HEK293 (cell line): ENCODE measurements around the gene LRP5.

Source experiments
- CTCF ChIA-PET: fragments of 350-600 bp; formaldehyde crosslinking; extraction: SDS; loops from one replicate; lab custom pipeline; 2021; ENCODE audit warnings: antibody characterized with exemption; lab: Yijun Ruan, JAX
- POLR2A ChIA-PET: fragments of 300-600 bp; formaldehyde crosslinking; extraction: SDS; loops from one replicate; lab custom pipeline; 2020; ENCODE audit warnings: antibody characterized with exemption, inconsistent platforms; lab: Yijun Ruan, JAX
- H3K27ac ChIP-seq: fragments of 200-500 bp; sonication (Bioruptor generic); 2 replicates; pipeline ENCODE4 v1.5.1; 2014; ENCODE audit warnings: low read depth, low read length, control low read depth, inconsistent platforms; ENCODE audit errors: extremely low read depth
- H3K36me3 ChIP-seq, 2 experiments: fragments of 200-500 bp in 1 of 2; sonication (Bioruptor generic) in 1 of 2; 1 replicate in 1 of 2; 2 replicates in 1 of 2; pipeline ENCODE4 v1.5.1; 2014 to 2017; ENCODE audit warnings: inconsistent platforms in 2 of 2, low read length in 2 of 2; ENCODE audit not compliant: control insufficient read depth in 2 of 2, insufficient read depth in 1 of 2
- H3K4me1 ChIP-seq: fragments of 200-500 bp; sonication (Bioruptor generic); 2 replicates; pipeline ENCODE4 v1.5.1; 2014; ENCODE audit warnings: mild to moderate bottlenecking, low read length, inconsistent platforms; ENCODE audit not compliant: control insufficient read depth, insufficient read depth
- H3K4me3 ChIP-seq: 2 replicates; pipeline ENCODE4 v1.5.1; 2011; ENCODE audit warnings: low read depth, mild to moderate bottlenecking, control low read depth, low read length, moderate library complexity
- H3K9me3 ChIP-seq: fragments of 200-500 bp; sonication (Bioruptor generic); 2 replicates; pipeline ENCODE4 v1.5.1; 2014; ENCODE audit warnings: low read depth, low read length, inconsistent platforms; ENCODE audit not compliant: control insufficient read depth, insufficient read depth
- HOXA7 ChIP-seq: sonication (generic); formaldehyde crosslinking; IDR thresholded peaks from 2 replicates; pipeline ENCODE4 v1.8.1; 2022; ENCODE audit warnings: missing genetic modification reagents, borderline replicate concordance
- SCRT1 ChIP-seq: fragments of 450-650 bp; formaldehyde crosslinking; IDR thresholded peaks from 2 replicates; pipeline ENCODE4 v1.5.1; 2016; ENCODE audit warnings: missing biosample characterization, missing genetic modification characterization, borderline replicate concordance
- SCRT2 ChIP-seq: fragments of 450-650 bp; formaldehyde crosslinking; IDR thresholded peaks from 2 replicates; pipeline ENCODE4 v1.5.1; 2016; ENCODE audit warnings: missing biosample characterization, missing genetic modification characterization
- TCF7L2 ChIP-seq: IDR thresholded peaks from 2 replicates; pipeline ENCODE4 v1.6.1; 2011; ENCODE audit warnings: low read depth, mild to moderate bottlenecking, inconsistent platforms, low read length, moderate library complexity, borderline replicate concordance
- ZNF133 ChIP-seq: fragments of 450-650 bp; formaldehyde crosslinking; IDR thresholded peaks from 2 replicates; pipeline ENCODE4 v1.5.1; 2016; ENCODE audit warnings: missing biosample characterization, missing genetic modification characterization
- ZNF184 ChIP-seq: fragments of 450-650 bp; IDR thresholded peaks from 2 replicates; pipeline ENCODE4 v1.5.1; 2018; ENCODE audit warnings: missing biosample characterization, mild to moderate bottlenecking, missing genetic modification characterization
- ZNF221 ChIP-seq: fragments of 450-650 bp; formaldehyde crosslinking; IDR thresholded peaks from 2 replicates; pipeline ENCODE4 v1.5.1; 2017; ENCODE audit warnings: missing biosample characterization, missing genetic modification characterization, borderline replicate concordance
- ZNF423 ChIP-seq: fragments of 450-650 bp; formaldehyde crosslinking; IDR thresholded peaks from 2 replicates; pipeline ENCODE4 v1.5.1; 2016; ENCODE audit warnings: missing biosample characterization, missing genetic modification characterization
- ZNF561 ChIP-seq: fragments of 450-650 bp; IDR thresholded peaks from 2 replicates; pipeline ENCODE4 v1.5.1; 2018; ENCODE audit warnings: missing biosample characterization, missing genetic modification characterization, borderline replicate concordance
- ZNF626 ChIP-seq: fragments of 450-650 bp; sonication (Bioruptor Pico); formaldehyde crosslinking; IDR thresholded peaks from 2 replicates; pipeline ENCODE4 v1.5.1; 2018; ENCODE audit warnings: missing biosample characterization, missing genetic modification characterization, inconsistent platforms
- ZNF677 ChIP-seq: fragments of 450-650 bp; IDR thresholded peaks from 2 replicates; pipeline ENCODE4 v1.5.0; 2018; ENCODE audit warnings: missing biosample characterization, mild to moderate bottlenecking, missing genetic modification characterization, moderate library complexity
- TF ChIP-seq, protein P1 (sequence below): fragments of 450-650 bp; formaldehyde crosslinking; IDR thresholded peaks from 2 replicates; pipeline ENCODE4 v1.5.1; 2016; ENCODE audit warnings: missing biosample characterization, missing genetic modification characterization
- TF ChIP-seq, protein P2 (sequence below): fragments of 450-650 bp; formaldehyde crosslinking; IDR thresholded peaks from 2 replicates; pipeline ENCODE4 v1.5.1; 2016; ENCODE audit warnings: missing biosample characterization, missing genetic modification characterization
- TF ChIP-seq, protein P3 (sequence below): fragments of 450-650 bp; formaldehyde crosslinking; IDR thresholded peaks from 2 replicates; pipeline ENCODE4 v1.5.1; 2017; ENCODE audit warnings: missing biosample characterization, missing genetic modification characterization

Gene LRP5

DNA sequence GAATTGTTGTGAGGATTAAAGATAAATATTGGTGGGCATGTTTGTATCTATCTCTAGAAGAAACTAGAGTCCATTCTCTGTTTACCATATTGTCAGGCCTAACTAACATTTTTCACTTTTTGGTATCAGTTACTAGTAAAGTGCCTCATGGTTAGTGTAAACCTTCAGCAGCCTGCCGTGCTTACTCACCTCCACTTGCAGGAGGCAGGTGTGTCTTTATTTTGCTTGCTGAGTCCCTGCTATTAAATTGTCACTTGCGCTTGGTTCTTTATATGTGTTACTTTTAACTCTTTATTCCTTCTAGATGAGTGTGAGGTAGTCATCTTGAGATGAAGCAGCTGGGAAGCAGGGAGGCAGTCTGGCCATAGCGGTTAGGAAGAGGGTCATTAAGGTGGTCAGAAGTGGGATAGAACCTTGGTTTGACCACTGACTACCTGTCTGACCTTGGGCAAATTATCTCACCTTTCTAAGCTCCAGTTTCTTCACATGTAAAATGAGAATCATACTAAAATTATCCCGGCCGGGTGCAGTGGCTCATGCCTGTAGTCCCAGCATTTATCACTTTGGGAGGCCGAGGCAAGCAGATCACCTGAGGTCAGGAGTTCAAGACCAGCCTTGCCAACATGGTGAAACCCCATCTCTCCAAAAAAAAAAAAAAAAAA lies 169.3 kb downstream of the LRP5 start:
- H3K9me3 ChIP-seq, result no peaks in the 10 kb centered on the region
- no peak overlapping the region for H3K27ac ChIP-seq
- POLR2A ChIA-PET, result no interaction called here
- CTCF ChIA-PET, result no interaction called here
- H3K36me3 ChIP-seq, result peaks cover 4 to 10% of the 10 kb centered on the region in 2 experiments; a peak in 2 of 3 replicates
- no peak overlapping the region for H3K4me3 ChIP-seq
- H3K4me1 ChIP-seq, result no peaks in the 10 kb centered on the region
- no peak for TF ChIP-seq ZNF184
- TF ChIP-seq ZNF221 (tag by site-specific recombination), result no peak
- TF ChIP-seq, protein P1, sequence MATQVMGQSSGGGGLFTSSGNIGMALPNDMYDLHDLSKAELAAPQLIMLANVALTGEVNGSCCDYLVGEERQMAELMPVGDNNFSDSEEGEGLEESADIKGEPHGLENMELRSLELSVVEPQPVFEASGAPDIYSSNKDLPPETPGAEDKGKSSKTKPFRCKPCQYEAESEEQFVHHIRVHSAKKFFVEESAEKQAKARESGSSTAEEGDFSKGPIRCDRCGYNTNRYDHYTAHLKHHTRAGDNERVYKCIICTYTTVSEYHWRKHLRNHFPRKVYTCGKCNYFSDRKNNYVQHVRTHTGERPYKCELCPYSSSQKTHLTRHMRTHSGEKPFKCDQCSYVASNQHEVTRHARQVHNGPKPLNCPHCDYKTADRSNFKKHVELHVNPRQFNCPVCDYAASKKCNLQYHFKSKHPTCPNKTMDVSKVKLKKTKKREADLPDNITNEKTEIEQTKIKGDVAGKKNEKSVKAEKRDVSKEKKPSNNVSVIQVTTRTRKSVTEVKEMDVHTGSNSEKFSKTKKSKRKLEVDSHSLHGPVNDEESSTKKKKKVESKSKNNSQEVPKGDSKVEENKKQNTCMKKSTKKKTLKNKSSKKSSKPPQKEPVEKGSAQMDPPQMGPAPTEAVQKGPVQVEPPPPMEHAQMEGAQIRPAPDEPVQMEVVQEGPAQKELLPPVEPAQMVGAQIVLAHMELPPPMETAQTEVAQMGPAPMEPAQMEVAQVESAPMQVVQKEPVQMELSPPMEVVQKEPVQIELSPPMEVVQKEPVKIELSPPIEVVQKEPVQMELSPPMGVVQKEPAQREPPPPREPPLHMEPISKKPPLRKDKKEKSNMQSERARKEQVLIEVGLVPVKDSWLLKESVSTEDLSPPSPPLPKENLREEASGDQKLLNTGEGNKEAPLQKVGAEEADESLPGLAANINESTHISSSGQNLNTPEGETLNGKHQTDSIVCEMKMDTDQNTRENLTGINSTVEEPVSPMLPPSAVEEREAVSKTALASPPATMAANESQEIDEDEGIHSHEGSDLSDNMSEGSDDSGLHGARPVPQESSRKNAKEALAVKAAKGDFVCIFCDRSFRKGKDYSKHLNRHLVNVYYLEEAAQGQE (tag by site-specific recombination), result no peak
- TF ChIP-seq HOXA7, result no peak
- TF ChIP-seq ZNF423 (tag by site-specific recombination), result no peak
- no peak for TF ChIP-seq ZNF133 (tag by site-specific recombination)
- TF ChIP-seq TCF7L2, result no peak
- TF ChIP-seq, all 188 proteins: peak for 0

DNA sequence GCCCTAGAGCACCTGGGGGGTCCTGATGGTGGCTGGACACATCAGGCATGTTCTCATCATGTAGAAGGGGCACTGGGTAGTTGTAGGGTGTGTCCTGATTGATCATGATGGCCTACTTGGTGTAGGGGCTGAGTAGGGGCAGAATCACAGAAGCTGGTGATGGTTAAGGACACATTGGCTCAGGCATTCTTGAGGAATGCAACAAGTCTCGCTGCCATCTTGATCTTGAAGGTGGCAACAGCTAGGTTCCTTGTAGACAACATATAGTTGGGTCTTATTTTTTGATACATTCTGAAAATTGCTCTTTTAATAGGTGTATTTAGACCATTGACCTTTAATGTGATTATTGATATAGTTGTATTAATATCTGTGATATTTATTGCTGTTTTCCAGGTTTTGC lies 176.2 kb downstream of the LRP5 start:
- Histone ChIP-seq H3K27ac (no peak overlapping the region), H3K9me3 (no peaks in the 10 kb centered on the region), H3K4me1 (no peaks in the 10 kb centered on the region), H3K36me3 (peaks cover 0 to 4% of the 10 kb centered on the region in 2 experiments; a peak in 1 of 3 replicates), H3K4me3 (no peak overlapping the region)
- CTCF ChIA-PET, result no interaction called here
- TF ChIP-seq SCRT2 (tag by site-specific recombination) (peak; percentile 78), ZNF677 (tag by site-specific recombination) (no peak), SCRT1 (tag by site-specific recombination) (peak; percentile 66; the same call in 1 of the 2 replicates), ZNF626 (tag by site-specific recombination) (no peak), ZNF561 (tag by site-specific recombination) (no peak)
- TF ChIP-seq, protein P2, sequence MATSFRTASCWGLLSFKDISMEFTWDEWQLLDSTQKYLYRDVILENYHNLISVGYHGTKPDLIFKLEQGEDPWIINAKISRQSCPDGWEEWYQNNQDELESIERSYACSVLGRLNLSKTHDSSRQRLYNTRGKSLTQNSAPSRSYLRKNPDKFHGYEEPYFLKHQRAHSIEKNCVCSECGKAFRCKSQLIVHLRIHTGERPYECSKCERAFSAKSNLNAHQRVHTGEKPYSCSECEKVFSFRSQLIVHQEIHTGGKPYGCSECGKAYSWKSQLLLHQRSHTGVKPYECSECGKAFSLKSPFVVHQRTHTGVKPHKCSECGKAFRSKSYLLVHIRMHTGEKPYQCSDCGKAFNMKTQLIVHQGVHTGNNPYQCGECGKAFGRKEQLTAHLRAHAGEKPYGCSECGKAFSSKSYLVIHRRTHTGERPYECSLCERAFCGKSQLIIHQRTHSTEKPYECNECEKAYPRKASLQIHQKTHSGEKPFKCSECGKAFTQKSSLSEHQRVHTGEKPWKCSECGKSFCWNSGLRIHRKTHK (tag by site-specific recombination), result no peak
- POLR2A ChIA-PET, result no interaction called here

DNA sequence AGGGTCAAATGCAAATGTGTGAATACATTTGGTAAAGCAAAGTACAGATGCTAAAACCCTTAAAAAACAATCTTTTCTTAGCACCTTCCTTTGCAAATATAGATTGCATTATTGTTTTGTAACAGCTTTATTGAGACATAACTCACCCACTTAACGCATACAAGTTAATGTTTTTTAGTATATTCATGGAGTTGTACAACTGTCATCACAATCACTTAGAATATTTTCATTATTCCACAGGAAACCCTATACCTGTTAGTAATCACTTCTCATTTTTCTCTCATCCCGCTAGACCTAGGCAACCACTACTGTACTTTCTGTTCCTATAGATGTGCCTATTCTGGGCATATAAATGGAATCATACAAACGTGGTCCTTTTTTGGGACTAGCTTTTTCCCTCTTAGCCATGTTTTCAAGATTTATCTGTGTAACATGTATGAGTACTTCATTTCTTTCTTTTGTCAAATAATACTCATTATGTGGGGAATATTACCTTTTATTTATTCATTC lies 182.9 kb downstream of the LRP5 start:
- Histone ChIP-seq H3K4me1 (peaks cover 11% of the 10 kb centered on the region), H3K27ac (no peak overlapping the region), H3K36me3 (no peaks in the 10 kb centered on the region), H3K4me3 (no peak overlapping the region), H3K9me3 (no peaks in the 10 kb centered on the region)
- TF ChIP-seq TCF7L2, result no peak
- TF ChIP-seq, protein P3, sequence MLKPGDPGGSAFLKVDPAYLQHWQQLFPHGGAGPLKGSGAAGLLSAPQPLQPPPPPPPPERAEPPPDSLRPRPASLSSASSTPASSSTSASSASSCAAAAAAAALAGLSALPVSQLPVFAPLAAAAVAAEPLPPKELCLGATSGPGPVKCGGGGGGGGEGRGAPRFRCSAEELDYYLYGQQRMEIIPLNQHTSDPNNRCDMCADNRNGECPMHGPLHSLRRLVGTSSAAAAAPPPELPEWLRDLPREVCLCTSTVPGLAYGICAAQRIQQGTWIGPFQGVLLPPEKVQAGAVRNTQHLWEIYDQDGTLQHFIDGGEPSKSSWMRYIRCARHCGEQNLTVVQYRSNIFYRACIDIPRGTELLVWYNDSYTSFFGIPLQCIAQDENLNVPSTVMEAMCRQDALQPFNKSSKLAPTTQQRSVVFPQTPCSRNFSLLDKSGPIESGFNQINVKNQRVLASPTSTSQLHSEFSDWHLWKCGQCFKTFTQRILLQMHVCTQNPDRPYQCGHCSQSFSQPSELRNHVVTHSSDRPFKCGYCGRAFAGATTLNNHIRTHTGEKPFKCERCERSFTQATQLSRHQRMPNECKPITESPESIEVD (tag by site-specific recombination), result peak; percentile 82
- ChIA-PET POLR2A (no interaction called here), CTCF (interaction anchor here (0.7 to 1.5 kb wide), 3 partner anchors 9 to 89 kb away, joined by 3 to 6 read pairs (median 4); no protein-coding TSS in a partner anchor)
